Measurements from ENCODE around the gene GRM1.

The GRM1 gene

DNA sequence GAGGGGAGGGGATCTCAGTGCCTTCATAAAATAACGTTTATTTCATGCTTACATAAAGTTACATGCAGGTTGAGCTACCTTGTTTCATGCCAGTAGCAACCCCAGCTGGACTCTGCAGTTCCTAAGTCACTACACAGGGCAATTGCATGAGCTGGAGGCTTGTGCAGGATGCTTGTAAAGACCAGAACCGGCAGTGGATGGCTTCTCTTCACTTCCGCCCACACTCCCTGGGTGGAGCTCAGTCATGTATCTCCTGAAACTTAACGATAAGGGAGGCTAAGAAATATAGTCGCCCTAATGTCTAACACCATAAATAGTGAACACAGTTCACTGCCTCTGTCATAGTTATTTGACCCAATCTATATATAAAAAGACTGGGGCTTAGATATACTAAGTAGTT lies 415.3 kb downstream of the GRM1 start:
- DNase-seq (ENCODE audit: low read depth in 1 of 2, low spot score in 1 of 2) = no peak

DNA sequence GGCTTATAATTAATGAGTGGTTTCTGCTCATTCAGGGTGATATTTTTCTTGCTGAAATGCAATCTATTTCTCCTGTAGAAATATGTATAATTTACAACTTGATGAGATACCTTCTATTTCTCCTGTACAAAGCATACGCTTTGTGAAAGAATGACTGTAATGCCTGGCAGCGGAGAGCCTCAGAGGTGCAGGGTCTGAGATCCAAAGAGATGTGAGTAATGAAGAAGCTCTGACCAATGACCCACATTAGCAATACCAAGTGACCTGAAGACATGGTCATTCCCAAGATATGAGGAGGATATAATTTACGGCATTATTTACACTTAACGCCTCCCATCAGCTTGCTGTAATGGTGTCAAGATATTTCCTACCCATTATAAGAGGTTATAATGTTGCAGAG lies 416.4 kb downstream of the GRM1 start:
- no peak for DNase-seq (ENCODE audit: low read depth in 1 of 2, low spot score in 1 of 2)

DNA sequence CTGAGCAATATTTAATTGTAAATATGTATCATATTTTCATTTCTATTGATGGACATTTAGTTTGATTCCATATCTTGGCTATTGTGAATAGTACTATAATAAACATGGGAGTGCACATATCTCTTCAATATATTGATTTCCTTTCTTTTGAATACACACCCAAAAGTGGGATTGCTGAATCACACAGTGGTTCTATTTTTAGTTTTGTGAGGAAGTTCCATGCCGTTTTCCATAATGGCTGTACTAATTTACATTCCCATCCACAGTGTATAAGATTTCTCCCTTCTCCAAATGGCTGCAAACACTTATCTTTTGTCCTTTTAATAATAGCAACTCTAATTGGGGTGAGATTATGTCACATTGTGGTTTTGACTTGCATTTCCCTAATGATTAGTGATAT lies 428.0 kb downstream of the GRM1 start:
- DNase-seq (ENCODE audit: low read depth in 1 of 2, low spot score in 1 of 2) = no peak

DNA sequence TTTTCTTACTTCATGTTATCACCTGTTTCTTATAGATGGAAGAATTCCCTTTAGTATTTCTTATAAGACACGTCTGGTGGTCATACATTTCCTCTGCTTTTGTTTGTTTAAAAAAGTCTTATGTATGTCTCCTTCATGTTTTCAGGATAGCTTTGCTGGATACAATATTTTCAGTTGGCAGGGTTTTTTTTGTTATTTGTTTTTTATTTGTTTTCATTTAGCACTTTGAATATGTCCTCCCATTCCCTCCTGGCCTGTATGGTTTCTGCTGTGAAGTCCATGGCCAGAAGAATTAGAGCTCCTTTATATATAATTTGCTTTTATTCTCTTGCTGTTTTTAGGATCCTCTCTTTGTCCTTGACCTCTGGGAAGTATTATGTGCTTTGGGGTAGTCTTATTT lies 432.1 kb downstream of the GRM1 start:
- no peak for DNase-seq (ENCODE audit: low read depth in 1 of 2, low spot score in 1 of 2)

DNA sequence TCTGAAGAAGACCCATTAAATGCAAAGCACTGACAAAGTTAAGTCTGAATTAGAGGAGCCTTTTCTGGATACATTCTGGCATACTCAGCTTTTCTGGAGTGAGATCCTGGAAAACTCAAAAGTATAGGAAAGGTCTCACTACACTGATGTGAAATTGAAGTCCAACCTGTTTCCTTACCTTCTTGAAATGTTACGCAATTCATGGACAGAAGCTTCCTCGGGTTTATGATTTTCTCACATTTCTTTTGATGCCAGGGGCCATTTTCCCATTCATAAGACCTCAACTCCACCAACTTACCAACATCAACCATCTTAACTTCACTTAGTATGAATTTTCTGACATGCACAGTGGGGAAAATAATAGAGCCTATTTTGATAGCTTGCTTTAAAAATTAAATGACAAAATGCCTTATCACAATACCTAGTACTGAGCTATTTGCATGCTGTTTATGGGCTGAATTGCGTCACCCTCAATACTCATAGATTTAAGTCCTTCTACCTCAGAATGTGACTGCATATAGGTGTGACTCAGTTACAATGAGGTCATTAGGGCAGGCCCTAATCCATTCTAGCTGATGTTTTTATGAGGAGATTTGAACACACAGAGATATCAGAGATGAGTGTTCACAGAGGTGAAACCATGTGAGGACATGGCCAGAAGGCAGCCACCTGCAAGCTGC lies 441.4 kb downstream of the GRM1 start:
- no peak for DNase-seq (ENCODE audit: low read depth in 1 of 2, low spot score in 1 of 2)

DNA sequence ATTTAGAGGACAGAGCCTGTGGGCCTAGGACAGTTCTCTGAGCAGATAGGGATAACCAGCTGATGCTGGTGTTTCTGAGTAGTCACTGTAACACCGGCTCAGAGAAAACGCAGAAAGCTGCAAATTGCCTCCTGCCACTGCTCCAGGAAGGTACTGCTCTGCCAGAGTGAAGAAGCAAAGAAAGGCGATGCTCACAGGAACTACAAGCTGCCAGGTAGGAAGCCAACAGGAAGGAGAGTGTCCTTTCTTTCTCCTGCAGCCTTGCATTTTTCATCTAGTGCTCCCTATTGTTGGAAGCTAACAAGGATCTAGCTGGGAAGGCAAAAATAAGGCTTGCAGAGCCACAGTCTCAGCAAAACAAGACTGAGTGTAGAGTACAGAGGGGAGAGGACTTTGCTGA lies 444.1 kb downstream of the GRM1 start:
- no peak for DNase-seq (ENCODE audit: low read depth in 1 of 2, low spot score in 1 of 2)

DNA sequence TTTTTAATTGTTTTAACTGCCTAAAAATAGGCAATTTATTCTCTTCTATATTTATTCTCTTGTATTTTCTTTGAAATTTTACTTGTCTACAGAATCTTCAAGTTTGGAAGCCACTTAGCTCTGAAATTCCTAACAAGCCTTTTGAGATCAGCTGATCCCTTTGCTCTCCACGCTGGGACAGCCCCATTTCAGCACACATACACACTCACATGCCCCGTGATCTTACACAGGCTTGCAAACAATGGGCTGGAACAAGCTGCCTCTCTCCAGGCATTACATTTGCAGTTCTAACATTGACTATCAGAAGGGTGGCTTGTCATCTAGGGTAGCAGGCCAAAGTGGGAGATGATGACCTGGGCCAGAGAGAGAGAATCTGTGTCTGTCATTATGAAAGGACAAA lies 452.7 kb downstream of the GRM1 start:
- DNase-seq (ENCODE audit: low read depth in 1 of 2, low spot score in 1 of 2) = no peak

DNA sequence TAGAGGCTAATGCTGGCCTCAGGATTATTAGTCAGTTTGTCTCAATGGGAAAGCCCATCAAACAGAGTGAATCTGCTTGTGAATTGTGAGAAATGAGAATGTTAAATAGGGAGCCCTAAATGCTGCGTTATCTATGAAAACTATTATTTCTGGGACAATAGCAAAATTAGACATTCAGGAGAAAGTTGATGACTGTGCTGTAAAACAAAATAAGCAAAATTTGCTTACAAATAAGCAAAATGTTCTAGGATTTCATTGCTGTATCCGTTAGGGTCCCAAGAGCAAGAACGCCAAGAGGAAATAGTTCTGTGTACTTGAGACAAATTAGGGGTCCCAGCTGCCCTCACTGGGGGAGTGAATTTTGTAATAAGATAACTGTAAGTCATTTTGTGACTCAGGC lies 455.5 kb downstream of the GRM1 start:
- no peak for DNase-seq (ENCODE audit: low read depth in 1 of 2, low spot score in 1 of 2)

All from activated T-helper 1 cell treated with anti-CD3 and anti-CD28 coated beads, Interleukin-2, amount 50 U/mL, for 16 hours (primary cell).